PC-9 (cell line): ENCODE measurements around the gene FEM1C. TPM values are rescaled to one million over a fixed set of nuclear protein-coding genes. Genes with fewer than 3 reads are reported as not detected.

ENCODE experiments used
- BruUV-seq: library from RNA; stranded (reverse); fragments of 400-500 nt; replicated peaks from 2 replicates; lab custom pipeline; 2021; lab: Mats Ljungman, UMichigan
- CTCF ChIA-PET: fragments of 300-600 bp; sonication (Branson Sonifier 250); formaldehyde crosslinking; loops from one replicate; lab custom pipeline; 2022; ENCODE audit warnings: antibody characterized with exemption; lab: Charles Lee
- POLR2A ChIA-PET: fragments of 300-600 bp; sonication (Branson Sonifier 250); formaldehyde crosslinking; loops from one replicate; lab custom pipeline; 2022; ENCODE audit warnings: antibody characterized with exemption; ENCODE audit not compliant: unreplicated experiment; lab: Charles Lee
- DNase-seq, 2 experiments: peaks; one replicate each; pipeline versions ENCODE4 v3.0.0 to v3.0.0-alpha.2; 2015 to 2022; ENCODE audit warnings: mixed read lengths in 1 of 2
- H2AFZ ChIP-seq: fragments of 200-600 bp; sonication (generic); 2 replicates; pipeline ENCODE4 v1.8.1; 2017; ENCODE audit warnings: antibody characterized with exemption
- H3F3A ChIP-seq: fragments of 200-600 bp; sonication (generic); 2 replicates; pipeline ENCODE4 v1.8.1; 2017; ENCODE audit warnings: antibody characterized with exemption, mild to moderate bottlenecking, low read depth; ENCODE audit not compliant: insufficient read depth
- H3K27ac ChIP-seq: fragments of 200-600 bp; sonication (generic); 2 replicates; pipeline ENCODE4 v1.6.1; 2016; ENCODE audit warnings: mixed run types
- H3K27me3 ChIP-seq: fragments of 200-600 bp; sonication (generic); 2 replicates; pipeline ENCODE4 v1.6.1; 2016; ENCODE audit warnings: low read depth, mixed run types; ENCODE audit not compliant: insufficient read depth
- H3K36me3 ChIP-seq: fragments of 200-600 bp; sonication (generic); 2 replicates; pipeline ENCODE4 v1.6.1; 2016; ENCODE audit warnings: low read depth, mixed run types
- H3K4me1 ChIP-seq: fragments of 200-600 bp; sonication (generic); replicated peaks from 2 replicates; pipeline ENCODE4 v1.6.1; 2016; ENCODE audit warnings: mixed run types; ENCODE audit not compliant: insufficient read depth
- H3K4me2 ChIP-seq: fragments of 200-600 bp; sonication (generic); 2 replicates; pipeline ENCODE4 v1.6.1; 2017; ENCODE audit warnings: mixed run types
- H3K4me3 ChIP-seq: fragments of 200-600 bp; sonication (generic); 2 replicates; pipeline ENCODE4 v1.6.1; 2016; ENCODE audit warnings: mixed run types
- H3K79me2 ChIP-seq: fragments of 200-600 bp; sonication (generic); 2 replicates; pipeline ENCODE4 v1.6.1; 2017; ENCODE audit warnings: low read depth, mixed run types
- H3K9me2 ChIP-seq: fragments of 200-600 bp; sonication (generic); 2 replicates; pipeline ENCODE4 v1.8.1; 2017; ENCODE audit warnings: mild to moderate bottlenecking; ENCODE audit not compliant: insufficient read depth
- H3K9me3 ChIP-seq: fragments of 200-600 bp; sonication (generic); 2 replicates; pipeline ENCODE4 v1.8.1; 2016; ENCODE audit warnings: low read depth; ENCODE audit not compliant: insufficient read depth
- H4K20me1 ChIP-seq: fragments of 200-600 bp; sonication (generic); 2 replicates; pipeline ENCODE4 v1.8.1; 2017; ENCODE audit not compliant: insufficient read depth
- CTCF ChIP-seq: fragments of 200-600 bp; sonication (generic); conservative IDR thresholded peaks from 2 replicates; pipeline ENCODE4 v1.6.1; 2017; ENCODE audit warnings: mixed run types, antibody characterized with exemption, mild to moderate bottlenecking, moderate library complexity
- EZH2 ChIP-seq: fragments of 200-600 bp; sonication (generic); IDR thresholded peaks from 2 replicates; pipeline ENCODE4 v1.8.0; 2017; ENCODE audit warnings: antibody characterized with exemption, low read depth
- intact Hi-C: fragments of 100-400 bp; cut with micrococcal nuclease; formaldehyde crosslinking; loops from one replicate; pipeline ENCODE4 v1.10.0; 2022; ENCODE audit not compliant: unreplicated experiment
- total RNA-seq: library from RNA; stranded (reverse); gene quantifications from 2 replicates; pipeline ENCODE4 v1.2.3, GENCODE V29; 2021

FEM1C gene
- total RNA-seq, 1 experiment from 2014 or later = 15.9 TPM

- DNase-seq = no peak
- Histone ChIP-seq H3K27ac (no peak overlapping the region), H3K4me2 (no peak overlapping the region), H3K4me1 (peaks cover 13% of the 10 kb centered on the region; the same call in 1 of the 2 replicates), H3K9me2 (no peaks in the 10 kb centered on the region), H3K4me3 (no peak overlapping the region), H3K79me2 (no peaks in the 10 kb centered on the region), H3K9me3 (no peaks in the 10 kb centered on the region), H3K27me3 (no peaks in the 10 kb centered on the region), H3K36me3 (no peaks in the 10 kb centered on the region), H3F3A (peaks cover 4% of the 10 kb centered on the region), H2AFZ (no peak overlapping the region), H4K20me1 (no peaks in the 10 kb centered on the region)
- TF ChIP-seq CTCF = no peak
- TF ChIP-seq EZH2 = no peak
- CTCF ChIA-PET = interaction anchor here (0.5 to 0.6 kb wide), 2 partner anchors 10 to 24 kb away, joined by 3 read pairs; no protein-coding TSS in a partner anchor
- POLR2A ChIA-PET = no interaction called here
- no TSS peak for BruUV-seq
- intact Hi-C loops = no loop called here
Measured at GRCh38 chr5:115584501-115584900, 39.9 kb upstream of the FEM1C start.

GRCh38 chr5:115583474-115583873, 38.9 kb upstream of the FEM1C start:
- no peaks in the 10 kb centered on the region for H3K79me2 ChIP-seq
- intact Hi-C loops = no loop called here
- no peaks in the 10 kb centered on the region for H4K20me1 ChIP-seq
- no peak overlapping the region for H3K27ac ChIP-seq
- H2AFZ ChIP-seq = no peak overlapping the region
- H3K27me3 ChIP-seq = no peaks in the 10 kb centered on the region
- no peak for TF ChIP-seq CTCF
- TF ChIP-seq EZH2 = no peak
- CTCF ChIA-PET = no interaction called here
- H3K9me2 ChIP-seq = no peaks in the 10 kb centered on the region
- H3K4me2 ChIP-seq = no peak overlapping the region
- no peaks in the 10 kb centered on the region for H3K36me3 ChIP-seq
- H3K4me3 ChIP-seq = no peak overlapping the region
- H3F3A ChIP-seq = peaks cover 4% of the 10 kb centered on the region
- no TSS peak for BruUV-seq
- POLR2A ChIA-PET = interaction anchor here (0.7 kb wide), 1 partner anchor 233 kb away, joined by 7 read pairs; no protein-coding TSS in a partner anchor
- H3K4me1 ChIP-seq = peaks cover 15% of the 10 kb centered on the region; the same call in 1 of the 2 replicates
- no peak for DNase-seq
- H3K9me3 ChIP-seq = no peaks in the 10 kb centered on the region

- intact Hi-C loops = no loop called here
- H3K9me2 ChIP-seq = no peaks in the 10 kb centered on the region
- peaks cover 15% of the 10 kb centered on the region; the same call in 1 of the 2 replicates for H3K4me1 ChIP-seq
- ChIA-PET POLR2A (no interaction called here), CTCF (no interaction called here)
- no peaks in the 10 kb centered on the region for H3K9me3 ChIP-seq
- H3K36me3 ChIP-seq = no peaks in the 10 kb centered on the region
- H4K20me1 ChIP-seq = no peaks in the 10 kb centered on the region
- no peaks in the 10 kb centered on the region for H3K79me2 ChIP-seq
- BruUV-seq = no TSS peak
- no peak for DNase-seq
- TF ChIP-seq EZH2 = no peak
- H3K27me3 ChIP-seq = no peaks in the 10 kb centered on the region
- H3K4me2 ChIP-seq = no peak overlapping the region
- no peak overlapping the region for H3K27ac ChIP-seq
- H2AFZ ChIP-seq = no peak overlapping the region
- no peaks in the 10 kb centered on the region for H3F3A ChIP-seq
- no peak overlapping the region for H3K4me3 ChIP-seq
Measured at GRCh38 chr5:115580941-115581340, 36.4 kb upstream of the FEM1C start.

- no peaks in the 10 kb centered on the region for H3F3A ChIP-seq
- H4K20me1 ChIP-seq = no peaks in the 10 kb centered on the region
- no peaks in the 10 kb centered on the region for H3K79me2 ChIP-seq
- BruUV-seq = no TSS peak
- DNase-seq = no peak
- H3K27me3 ChIP-seq = no peaks in the 10 kb centered on the region
- no peak overlapping the region for H3K4me3 ChIP-seq
- no peak overlapping the region for H3K4me2 ChIP-seq
- CTCF ChIA-PET = no interaction called here
- no peak overlapping the region for H2AFZ ChIP-seq
- POLR2A ChIA-PET = no interaction called here
- H3K4me1 ChIP-seq = peaks cover 17% of the 10 kb centered on the region; the same call in 1 of the 2 replicates
- no peak overlapping the region for H3K27ac ChIP-seq
- H3K9me2 ChIP-seq = no peaks in the 10 kb centered on the region
- no peaks in the 10 kb centered on the region for H3K36me3 ChIP-seq
- TF ChIP-seq EZH2 (no peak), CTCF (no peak)
- intact Hi-C loops = no loop called here
- H3K9me3 ChIP-seq = no peaks in the 10 kb centered on the region
Measured at GRCh38 chr5:115579747-115580173, 35.2 kb upstream of the FEM1C start.
